Kidney epithelial cell (primary cell): ENCODE results near the gene NID1. TPM values are rescaled to one million over a fixed set of nuclear protein-coding genes. Genes with fewer than 3 reads are reported as not detected.

Experiments
- DNase-seq: peaks from one replicate; pipeline ENCODE4 v3.0.0-alpha.2; 2010; ENCODE audit warnings: low read depth
- H3K27me3 ChIP-seq: 2 replicates; pipeline ENCODE4 v1.6.0; 2011; ENCODE audit warnings: low read length; ENCODE audit not compliant: control insufficient read depth, insufficient read depth
- H3K36me3 ChIP-seq: 2 replicates; pipeline ENCODE4 v1.5.1; 2011; ENCODE audit warnings: low read length; ENCODE audit not compliant: control insufficient read depth, insufficient read depth
- H3K4me3 ChIP-seq: 2 replicates; pipeline ENCODE4 v1.5.1; 2011; ENCODE audit warnings: low read depth, mild to moderate bottlenecking, control low read depth, low read length
- total RNA-seq: library from RNA; depleted of rRNA; stranded (reverse); fragments of >200 nt; gene quantifications from 2 replicates; pipeline ENCODE4 v1.2.3, GENCODE V29; 2015
- TF ChIP-seq, protein P1 (sequence below): IDR thresholded peaks from 2 replicates; pipeline ENCODE4 v1.5.1; 2011; ENCODE audit warnings: mild to moderate bottlenecking, moderate library complexity, low read length, control low read depth, inconsistent platforms; ENCODE audit not compliant: insufficient read depth, poor library complexity, severe bottlenecking

Gene NID1
- total RNA-seq, 1 donor from 2014 or later = 21.2 TPM

DNA sequence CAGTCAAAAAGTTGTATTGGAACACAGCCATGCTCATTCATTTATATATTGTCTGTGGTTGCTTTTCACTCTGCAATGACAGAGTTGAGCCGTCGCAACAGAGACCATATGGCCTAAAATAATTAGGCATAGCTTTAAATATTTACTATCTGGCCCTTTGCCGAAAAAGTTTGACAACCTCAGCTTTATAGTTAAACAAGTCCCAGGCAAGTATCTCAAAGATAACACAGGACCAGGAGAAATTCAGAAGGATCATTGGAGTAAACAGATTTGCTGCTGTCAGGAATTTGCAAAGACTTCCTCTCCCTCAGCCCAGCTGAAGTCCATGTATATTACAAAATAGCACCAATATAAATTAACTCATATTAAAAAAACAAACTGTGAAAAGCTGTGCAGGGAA is 34.4 kb downstream of the NID1 start:
- Histone ChIP-seq H3K4me3 (no peak overlapping the region), H3K27me3 (no peaks in the 10 kb centered on the region), H3K36me3 (no peaks in the 10 kb centered on the region)
- DNase-seq = no peak
- TF ChIP-seq, protein P1, sequence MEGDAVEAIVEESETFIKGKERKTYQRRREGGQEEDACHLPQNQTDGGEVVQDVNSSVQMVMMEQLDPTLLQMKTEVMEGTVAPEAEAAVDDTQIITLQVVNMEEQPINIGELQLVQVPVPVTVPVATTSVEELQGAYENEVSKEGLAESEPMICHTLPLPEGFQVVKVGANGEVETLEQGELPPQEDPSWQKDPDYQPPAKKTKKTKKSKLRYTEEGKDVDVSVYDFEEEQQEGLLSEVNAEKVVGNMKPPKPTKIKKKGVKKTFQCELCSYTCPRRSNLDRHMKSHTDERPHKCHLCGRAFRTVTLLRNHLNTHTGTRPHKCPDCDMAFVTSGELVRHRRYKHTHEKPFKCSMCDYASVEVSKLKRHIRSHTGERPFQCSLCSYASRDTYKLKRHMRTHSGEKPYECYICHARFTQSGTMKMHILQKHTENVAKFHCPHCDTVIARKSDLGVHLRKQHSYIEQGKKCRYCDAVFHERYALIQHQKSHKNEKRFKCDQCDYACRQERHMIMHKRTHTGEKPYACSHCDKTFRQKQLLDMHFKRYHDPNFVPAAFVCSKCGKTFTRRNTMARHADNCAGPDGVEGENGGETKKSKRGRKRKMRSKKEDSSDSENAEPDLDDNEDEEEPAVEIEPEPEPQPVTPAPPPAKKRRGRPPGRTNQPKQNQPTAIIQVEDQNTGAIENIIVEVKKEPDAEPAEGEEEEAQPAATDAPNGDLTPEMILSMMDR = no peak

DNA sequence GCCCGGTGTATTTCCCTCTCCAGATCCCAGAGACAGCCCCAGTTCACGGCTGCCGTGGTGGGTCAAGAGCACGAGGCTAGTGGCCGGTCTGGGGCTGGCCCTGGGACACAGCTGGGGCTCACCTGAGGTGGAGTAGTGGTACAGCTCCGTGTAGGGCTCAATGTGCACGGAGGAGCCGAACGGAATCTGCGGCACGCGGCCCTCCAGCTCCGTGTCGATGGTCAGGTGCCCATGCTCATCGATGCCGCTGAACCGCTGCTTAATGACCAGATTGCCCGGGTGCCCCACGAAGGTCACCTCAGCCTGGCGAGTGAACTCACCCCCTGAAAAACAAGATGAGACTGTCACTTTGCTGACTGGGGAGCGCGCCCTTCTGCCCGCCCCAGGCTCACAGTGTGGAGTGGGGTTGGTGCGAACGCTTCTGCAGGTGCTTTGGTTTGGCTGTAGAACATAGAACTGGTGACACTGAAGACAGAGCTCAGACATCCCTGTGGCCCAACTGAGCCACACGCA is 35.4 kb downstream of the NID1 start:
- TF ChIP-seq, protein P1 = no peak
- DNase-seq = no peak
- Histone ChIP-seq H3K4me3 (no peak overlapping the region), H3K27me3 (no peaks in the 10 kb centered on the region), H3K36me3 (no peaks in the 10 kb centered on the region)

DNA sequence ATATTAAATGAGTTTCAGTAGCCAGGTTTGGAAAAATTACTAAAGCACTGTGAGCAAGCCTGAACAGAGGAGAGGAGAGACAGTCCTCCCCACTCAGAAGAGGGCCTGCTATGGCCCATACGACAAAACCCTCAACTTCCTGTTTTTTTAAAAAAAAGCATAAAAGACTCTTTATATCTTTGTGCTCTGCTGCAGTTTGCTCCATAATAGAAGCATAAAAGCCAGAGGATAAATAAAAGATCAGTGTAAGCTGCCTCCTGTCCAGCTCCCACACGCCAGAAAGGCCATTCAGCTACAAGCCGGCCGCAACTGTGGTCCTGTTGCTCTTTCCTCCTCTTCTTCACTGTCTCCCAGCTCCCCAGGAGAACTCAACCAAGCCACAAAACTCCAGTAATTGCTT is 37.8 kb downstream of the NID1 start:
- DNase-seq = no peak
- TF ChIP-seq, protein P1 = no peak

DNA sequence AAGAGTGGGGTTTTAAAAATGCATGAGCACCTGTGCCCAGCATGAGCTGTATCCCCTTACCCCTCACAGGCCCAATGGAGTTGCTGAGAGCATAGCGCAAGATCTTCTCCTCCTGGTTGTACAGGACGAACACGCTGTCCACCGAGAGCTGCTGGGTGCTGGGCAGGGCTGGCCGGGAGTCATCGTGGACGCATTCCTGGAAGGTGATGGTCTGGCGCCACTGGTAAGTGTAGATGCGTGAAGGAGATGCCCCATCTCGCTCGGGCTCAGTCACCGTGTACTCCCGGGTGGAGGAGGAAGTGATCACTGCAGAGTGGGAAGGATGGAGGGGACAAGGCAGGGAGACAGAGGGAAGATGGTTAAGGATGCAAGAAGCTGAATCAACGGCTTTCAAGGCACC is 39.1 kb downstream of the NID1 start:
- DNase-seq = no peak
- Histone ChIP-seq H3K4me3 (no peak overlapping the region), H3K36me3 (no peaks in the 10 kb centered on the region), H3K27me3 (no peaks in the 10 kb centered on the region)
- TF ChIP-seq, protein P1 = no peak

More for the DNA sequence above, 37.8 kb downstream of the NID1 start:
- Histone ChIP-seq H3K27me3 (no peaks in the 10 kb centered on the region), H3K36me3 (no peaks in the 10 kb centered on the region), H3K4me3 (no peak overlapping the region)

DNA sequence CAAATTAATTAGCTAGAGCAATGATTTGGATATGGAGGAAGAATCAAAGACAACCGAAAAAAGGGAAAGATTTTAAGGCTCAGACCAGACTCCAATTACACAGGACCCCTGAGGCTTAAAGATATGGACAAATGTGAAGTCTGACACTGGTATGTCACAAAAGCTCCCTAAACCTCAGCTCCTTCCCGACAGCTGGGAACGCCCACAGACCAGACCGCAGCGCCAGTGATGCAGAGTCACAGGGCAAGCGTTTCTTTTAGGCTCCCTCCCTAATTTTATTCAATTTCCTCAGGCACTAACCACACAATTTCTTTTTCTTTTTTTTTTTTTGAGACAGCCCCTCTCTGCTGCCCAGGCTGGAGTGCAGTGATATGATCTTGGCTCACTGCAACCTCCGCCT is 40.2 kb downstream of the NID1 start:
- H3K4me3 ChIP-seq = no peak overlapping the region
- no peaks in the 10 kb centered on the region for H3K36me3 ChIP-seq
- DNase-seq = no peak
- H3K27me3 ChIP-seq = no peaks in the 10 kb centered on the region
- TF ChIP-seq, protein P1 = no peak

DNA sequence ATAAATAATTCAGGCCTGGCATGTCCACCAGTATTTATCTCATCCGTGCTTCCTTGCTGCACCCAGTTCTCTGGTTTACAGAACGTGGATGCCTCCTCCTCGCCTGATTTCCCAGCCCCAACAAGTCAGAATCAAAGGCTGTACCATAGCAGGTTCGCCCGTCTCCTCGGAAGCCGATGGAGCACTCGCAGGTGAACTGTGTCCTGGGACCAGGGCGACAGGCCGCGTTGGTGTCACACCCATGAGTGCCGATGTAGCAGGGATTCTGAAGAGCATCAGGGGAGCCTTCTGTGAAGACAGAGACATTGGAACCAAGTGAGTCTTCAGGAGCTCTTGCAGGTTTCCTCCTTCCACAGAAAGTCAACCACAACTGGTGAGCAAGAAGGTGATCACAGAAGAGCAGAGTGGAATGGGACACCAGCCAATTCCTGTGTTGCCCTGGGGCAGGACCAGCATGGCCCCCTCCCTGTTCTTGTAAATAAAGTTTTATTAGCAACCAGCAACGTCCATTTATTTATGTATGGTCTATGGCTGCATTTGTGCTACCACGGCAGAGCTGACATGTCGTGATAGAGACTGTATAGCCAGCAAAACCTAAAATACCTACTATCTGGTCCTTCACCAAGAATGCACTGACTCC is 40.8 kb downstream of the NID1 start:
- no peaks in the 10 kb centered on the region for H3K36me3 ChIP-seq
- DNase-seq = no peak

More for the DNA sequence above, 40.8 kb downstream of the NID1 start:
- Histone ChIP-seq H3K27me3 (no peaks in the 10 kb centered on the region), H3K4me3 (no peak overlapping the region)
- TF ChIP-seq, protein P1 = no peak
